Stimulated activated CD4-positive, alpha-beta T cell treated with anti-CD3 and anti-CD28 coated beads, Interleukin-15, amount 100 ng/mL, for 1 hour (primary cell): ENCODE measurements around the gene DCLK1.

Source experiments
- DNase-seq, 2 donors: peaks; one replicate each; pipeline ENCODE4 v3.0.0-alpha.2; 2020; ENCODE audit warnings: low read depth in 1 of 2, low spot score in 1 of 2

DCLK1 gene

GRCh38 chr13:35722458-35723052, 408.6 kb downstream of the DCLK1 start:
- no peak for DNase-seq

GRCh38 chr13:35720690-35721554, 410.3 kb downstream of the DCLK1 start:
- no peak for DNase-seq

- no peak for DNase-seq
These were observed 410.9 kb downstream of the DCLK1 start for GRCh38 chr13:35720290-35720689.
